Spleen (tissue), 11 donors: ENCODE results near the gene GRIA2. TPM values are rescaled to one million over a fixed set of nuclear protein-coding genes. Genes with fewer than 3 reads are reported as not detected.

Source experiments
- DNase-seq: peaks from one replicate; pipeline ENCODE4 v3.0.0-alpha.2; 2020
- H3K27ac ChIP-seq, 8 donors: fragments of 200-600 bp; sonication (generic) in 7 of 8; 1 replicate in 4 of 8; 2 replicates in 4 of 8; pipeline versions ENCODE4 v1.5.0 to v1.8.0; 2016 to 2021; ENCODE audit warnings: inconsistent platforms in 4 of 8, mild to moderate bottlenecking in 4 of 8, moderate library complexity in 1 of 8
- H3K27me3 ChIP-seq, 7 donors: fragments of 200-600 bp; sonication (generic) in 6 of 7; replicated peaks in 1 of 7; 1 replicate in 4 of 7; 2 replicates in 3 of 7; pipeline versions ENCODE4 v1.5.0 to v1.8.0; 2016 to 2021; ENCODE audit warnings: inconsistent platforms in 3 of 7, mild to moderate bottlenecking in 1 of 7
- H3K36me3 ChIP-seq, 6 donors: fragments of 200-600 bp; sonication (generic) in 5 of 6; 1 replicate in 4 of 6; 2 replicates in 2 of 6; pipeline versions ENCODE4 v1.5.0 to v1.8.0; 2016 to 2021; ENCODE audit warnings: inconsistent platforms in 2 of 6
- H3K4me1 ChIP-seq, 6 donors: fragments of 200-600 bp; sonication (generic) in 5 of 6; 1 replicate in 3 of 6; 2 replicates in 3 of 6; pipeline versions ENCODE4 v1.5.0 to v1.8.0; 2016 to 2021; ENCODE audit warnings: inconsistent platforms in 3 of 6
- H3K4me3 ChIP-seq, 8 donors: fragments of 200-600 bp; sonication (generic) in 7 of 8; 1 replicate in 4 of 8; 2 replicates in 4 of 8; pipeline versions ENCODE4 v1.5.0 to v1.8.0; 2016 to 2021; ENCODE audit warnings: inconsistent platforms in 4 of 8, mild to moderate bottlenecking in 4 of 8, moderate library complexity in 2 of 8
- H3K9me3 ChIP-seq, 8 donors: fragments of 200-600 bp; sonication (generic) in 7 of 8; 1 replicate in 4 of 8; 2 replicates in 4 of 8; pipeline versions ENCODE4 v1.5.0 to v1.8.0; 2016 to 2021; ENCODE audit warnings: inconsistent platforms in 4 of 8
- POLR2A ChIP-seq, 3 donors: fragments of 450-650 bp; IDR thresholded peaks; one replicate each; pipeline ENCODE4 v1.5.1; 2017; ENCODE audit warnings: antibody characterized with exemption in 3 of 3, mild to moderate bottlenecking in 1 of 3
- POLR2AphosphoS5 ChIP-seq, 3 donors: sonication (generic); formaldehyde crosslinking; IDR thresholded peaks; one replicate each; pipeline ENCODE4 v1.5.1; 2017; ENCODE audit warnings: antibody characterized with exemption in 3 of 3
- WGBS, 5 donors: extraction: QIAGEN DNeasy Blood & Tissue Kit in 3 of 5; methylation state at CpG; one replicate each; pipeline versions ENCODE4 v1.1.5 to v1.1.7; 2013 to 2018; 5-methylcytosine and 5-hydroxymethylcytosine counted together
- intact Hi-C: fragments of 100-400 bp; cut with DNase I; formaldehyde crosslinking; loops from one replicate; pipeline ENCODE4 v1.15.0; 2023; ENCODE audit warnings: low total_unique reads
- polyA plus RNA-seq, 3 donors: library from polyadenylated mRNA; stranded (reverse); fragments of 200-250 nt; gene quantifications; one replicate each; pipeline ENCODE4 v1.2.1, GENCODE V29; 2013
- total RNA-seq, 7 donors: library from RNA; depleted of rRNA in 3 of 7; stranded (reverse); fragments of >200 nt in 3 of 7; fragmentation: NEBNext Ultra II Directional in 4 of 7; extraction: Animal tissue kit (Norgen Biotek cat#: 25700) in 4 of 7; gene quantifications; one replicate each; pipeline versions ENCODE4 v1.1.0 to v1.2.1, GENCODE V29; 2016 to 2021
- TF ChIP-seq, protein P1 (sequence below), 11 experiments: fragments of 200-600 bp in 7 of 11; fragments of 450-650 bp in 4 of 11; sonication (generic) in 4 of 11; IDR thresholded peaks in 8 of 11; conservative IDR thresholded peaks in 3 of 11; 1 replicate in 7 of 11; 2 replicates in 4 of 11; pipeline versions ENCODE4 v1.4.0 to v1.8.0; 2016 to 2021; ENCODE audit warnings: antibody characterized with exemption in 11 of 11, inconsistent platforms in 4 of 11, mild to moderate bottlenecking in 1 of 11
- donor health status: healthy with polysubstance abuse.
- donor health status: DM: no; HTN: no; CAD: no; lungs with moderate emphysema.
- donor health status: DM: no; HTN: no; CAD: no.
- donor health status: Bipolar disorder and iron deficiency.
- donor health status: healthy.
- donor health status: DM: no; HTN: no; CAD: no.
- donor health status: DM: yes; HTN: yes; CAD: no.

The GRIA2 gene
- total and polyA plus RNA-seq, 10 donors = 0.02 to 0.06 TPM; not detected in 8

GRCh38 chr4:157327666-157328065 is 107.1 kb downstream of the GRIA2 start:
- Histone ChIP-seq H3K4me3 (no peak overlapping the region), H3K27me3 (no peaks in the 10 kb centered on the region), H3K36me3 (no peaks in the 10 kb centered on the region), H3K4me1 (no peaks in the 10 kb centered on the region), H3K9me3 (no peaks in the 10 kb centered on the region), H3K27ac (no peak overlapping the region)
- WGBS, 5 donors = 69 to 82% (median 75%) methylated on average over 2 of the region's 2 CpGs
- TF ChIP-seq POLR2A (IDR thresholded peaks at IDR 0.05) = no peak
- TF ChIP-seq, protein P1, sequence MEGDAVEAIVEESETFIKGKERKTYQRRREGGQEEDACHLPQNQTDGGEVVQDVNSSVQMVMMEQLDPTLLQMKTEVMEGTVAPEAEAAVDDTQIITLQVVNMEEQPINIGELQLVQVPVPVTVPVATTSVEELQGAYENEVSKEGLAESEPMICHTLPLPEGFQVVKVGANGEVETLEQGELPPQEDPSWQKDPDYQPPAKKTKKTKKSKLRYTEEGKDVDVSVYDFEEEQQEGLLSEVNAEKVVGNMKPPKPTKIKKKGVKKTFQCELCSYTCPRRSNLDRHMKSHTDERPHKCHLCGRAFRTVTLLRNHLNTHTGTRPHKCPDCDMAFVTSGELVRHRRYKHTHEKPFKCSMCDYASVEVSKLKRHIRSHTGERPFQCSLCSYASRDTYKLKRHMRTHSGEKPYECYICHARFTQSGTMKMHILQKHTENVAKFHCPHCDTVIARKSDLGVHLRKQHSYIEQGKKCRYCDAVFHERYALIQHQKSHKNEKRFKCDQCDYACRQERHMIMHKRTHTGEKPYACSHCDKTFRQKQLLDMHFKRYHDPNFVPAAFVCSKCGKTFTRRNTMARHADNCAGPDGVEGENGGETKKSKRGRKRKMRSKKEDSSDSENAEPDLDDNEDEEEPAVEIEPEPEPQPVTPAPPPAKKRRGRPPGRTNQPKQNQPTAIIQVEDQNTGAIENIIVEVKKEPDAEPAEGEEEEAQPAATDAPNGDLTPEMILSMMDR (IDR thresholded peaks at IDR 0.05 in 8 of 11, conservative IDR thresholded peaks at IDR 0.05 in 3 of 11) = no peak
- no peak for TF ChIP-seq POLR2AphosphoS5 (IDR thresholded peaks at IDR 0.05)
- intact Hi-C loops = no loop called here
- DNase-seq = no peak

- intact Hi-C loops = no loop called here
Observed at GRCh38 chr4:157357887-157358286, 137.4 kb downstream of the GRIA2 start.

GRCh38 chr4:157358439-157358838 is 137.9 kb downstream of the GRIA2 start:
- intact Hi-C loops = no loop called here
- Histone ChIP-seq H3K9me3 (no peaks in the 10 kb centered on the region), H3K36me3 (no peaks in the 10 kb centered on the region), H3K27ac (no peak overlapping the region), H3K27me3 (no peaks in the 10 kb centered on the region), H3K4me1 (no peaks in the 10 kb centered on the region), H3K4me3 (no peak overlapping the region)
- TF ChIP-seq, protein P1 (IDR thresholded peaks at IDR 0.05 in 8 of 11, conservative IDR thresholded peaks at IDR 0.05 in 3 of 11) = no peak
- TF ChIP-seq POLR2AphosphoS5 (IDR thresholded peaks at IDR 0.05) (no peak), POLR2A (IDR thresholded peaks at IDR 0.05) (no peak)
- 86 to 100% (median 93%) methylated on average over 1 of the region's 1 CpG for WGBS, 5 donors
- DNase-seq = no peak

More at GRCh38 chr4:157357887-157358286, 137.4 kb downstream of the GRIA2 start:
- no peaks in the 10 kb centered on the region for H3K4me1 ChIP-seq
- no peak overlapping the region for H3K27ac ChIP-seq
- H3K27me3 ChIP-seq = no peaks in the 10 kb centered on the region
- DNase-seq = no peak
- H3K4me3 ChIP-seq = no peak overlapping the region
- no peaks in the 10 kb centered on the region for H3K36me3 ChIP-seq
- no peak for TF ChIP-seq POLR2A (IDR thresholded peaks at IDR 0.05)
- H3K9me3 ChIP-seq = peaks cover 0 to 4% (median 0%) of the 10 kb centered on the region in 8 donors
- WGBS, 5 donors = 78 to 86% (median 83%) methylated on average over 1 of the region's 1 CpG

DNA sequence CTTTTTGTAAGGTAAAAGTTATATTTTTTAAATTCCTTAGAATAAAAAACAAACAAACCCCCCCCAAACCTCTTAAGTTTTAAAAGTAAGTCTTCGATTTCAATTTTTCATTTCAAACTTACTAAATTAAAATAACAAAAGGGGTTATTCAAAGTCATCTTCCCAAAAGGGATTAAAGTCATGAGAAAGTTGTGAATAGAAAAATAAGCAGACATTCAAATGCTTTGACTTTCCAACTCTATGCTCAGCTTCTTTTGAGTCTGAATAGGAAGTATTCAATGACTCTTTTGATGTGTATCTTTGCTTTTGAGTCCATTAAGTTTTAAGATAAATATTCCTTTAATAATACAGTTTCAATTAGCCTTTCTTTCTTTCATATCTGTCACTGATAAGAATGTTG is 138.3 kb downstream of the GRIA2 start:
- Histone ChIP-seq H3K27me3 (no peaks in the 10 kb centered on the region), H3K4me3 (no peak overlapping the region), H3K9me3 (no peaks in the 10 kb centered on the region), H3K36me3 (no peaks in the 10 kb centered on the region), H3K4me1 (no peaks in the 10 kb centered on the region), H3K27ac (no peak overlapping the region)
- WGBS, 5 donors = 32 to 51% (median 41%) methylated on average over 1 of the region's 1 CpG
- no peak for DNase-seq
- intact Hi-C loops = no loop called here
- TF ChIP-seq, protein P1 (IDR thresholded peaks at IDR 0.05 in 8 of 11, conservative IDR thresholded peaks at IDR 0.05 in 3 of 11) = no peak
- no peak for TF ChIP-seq POLR2AphosphoS5 (IDR thresholded peaks at IDR 0.05)
- no peak for TF ChIP-seq POLR2A (IDR thresholded peaks at IDR 0.05)

DNA sequence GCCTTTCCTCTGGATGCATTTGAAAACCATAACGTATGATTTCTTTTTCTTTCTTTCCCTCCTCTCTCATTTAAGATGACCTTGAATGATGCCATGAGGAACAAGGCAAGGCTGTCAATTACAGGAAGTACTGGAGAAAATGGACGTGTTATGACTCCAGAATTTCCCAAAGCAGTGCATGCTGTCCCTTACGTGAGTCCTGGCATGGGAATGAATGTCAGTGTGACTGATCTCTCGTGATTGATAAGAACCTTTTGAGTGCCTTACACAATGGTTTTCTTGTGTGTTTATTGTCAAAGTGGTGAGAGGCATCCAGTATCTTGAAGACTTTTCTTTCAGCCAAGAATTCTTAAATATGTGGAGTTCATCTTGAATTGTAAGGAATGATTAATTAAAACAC is 142.8 kb downstream of the GRIA2 start:
- Histone ChIP-seq H3K9me3 (no peaks in the 10 kb centered on the region), H3K27ac (no peak overlapping the region), H3K4me1 (no peaks in the 10 kb centered on the region), H3K4me3 (no peak overlapping the region), H3K27me3 (no peaks in the 10 kb centered on the region), H3K36me3 (no peaks in the 10 kb centered on the region)
- TF ChIP-seq, protein P1 (IDR thresholded peaks at IDR 0.05 in 8 of 11, conservative IDR thresholded peaks at IDR 0.05 in 3 of 11) = no peak
- no peak for TF ChIP-seq POLR2AphosphoS5 (IDR thresholded peaks at IDR 0.05)
- TF ChIP-seq POLR2A (IDR thresholded peaks at IDR 0.05) = no peak
- intact Hi-C loops = no loop called here
- no peak for DNase-seq
- WGBS, 5 donors = 37 to 42% (median 39%) methylated on average over 4 of the region's 4 CpGs
